Immature natural killer cell (primary cell): Measurements from ENCODE around the gene SRD5A2. TPM values are rescaled to one million over a fixed set of nuclear protein-coding genes. Genes with fewer than 3 reads are reported as not detected.

ENCODE experiments used
- DNase-seq, 3 donors: peaks; one replicate each; pipeline ENCODE4 v3.0.0; 2022; ENCODE audit warnings: mixed read lengths in 1 of 3
- H3K27ac Mint-ChIP-seq, 6 donors: one replicate each; pipeline ENCODE4 v1.8.0; 2020; ENCODE audit warnings: mixed read lengths in 6 of 6, mild to moderate bottlenecking in 5 of 6, inconsistent platforms in 4 of 6, moderate library complexity in 3 of 6
- H3K27me3 Mint-ChIP-seq, 3 donors: one replicate each; pipeline ENCODE4 v1.8.0; 2020 to 2021; ENCODE audit warnings: low read depth in 3 of 3, mild to moderate bottlenecking in 3 of 3, mixed read lengths in 3 of 3, moderate library complexity in 3 of 3, inconsistent platforms in 1 of 3
- H3K36me3 Mint-ChIP-seq, 3 donors: one replicate each; pipeline ENCODE4 v1.8.0; 2020; ENCODE audit warnings: mixed read lengths in 3 of 3, inconsistent platforms in 2 of 3, mild to moderate bottlenecking in 2 of 3
- H3K4me1 Mint-ChIP-seq, 2 donors: one replicate each; pipeline ENCODE4 v1.8.0; 2020; ENCODE audit warnings: inconsistent platforms in 2 of 2, mild to moderate bottlenecking in 2 of 2, mixed read lengths in 2 of 2, moderate library complexity in 1 of 2
- H3K4me3 Mint-ChIP-seq, 5 donors: one replicate each; pipeline ENCODE4 v1.8.0; 2020; ENCODE audit warnings: mild to moderate bottlenecking in 5 of 5, mixed read lengths in 5 of 5, inconsistent platforms in 3 of 5, moderate library complexity in 3 of 5
- H3K9me3 Mint-ChIP-seq, 6 donors: one replicate each; pipeline ENCODE4 v1.8.0; 2020; ENCODE audit warnings: mild to moderate bottlenecking in 6 of 6, mixed read lengths in 6 of 6, inconsistent platforms in 4 of 6, moderate library complexity in 3 of 6
- polyA plus RNA-seq, 3 donors: library from polyadenylated mRNA; unstranded; fragments of 300-500 nt; fragmentation: Illumina TruSeq; gene quantifications; one replicate each; pipeline ENCODE4 v1.2.3, GENCODE V29; 2021

SRD5A2 gene
- polyA plus RNA-seq, 3 donors from 2014 or later: not detected

DNA sequence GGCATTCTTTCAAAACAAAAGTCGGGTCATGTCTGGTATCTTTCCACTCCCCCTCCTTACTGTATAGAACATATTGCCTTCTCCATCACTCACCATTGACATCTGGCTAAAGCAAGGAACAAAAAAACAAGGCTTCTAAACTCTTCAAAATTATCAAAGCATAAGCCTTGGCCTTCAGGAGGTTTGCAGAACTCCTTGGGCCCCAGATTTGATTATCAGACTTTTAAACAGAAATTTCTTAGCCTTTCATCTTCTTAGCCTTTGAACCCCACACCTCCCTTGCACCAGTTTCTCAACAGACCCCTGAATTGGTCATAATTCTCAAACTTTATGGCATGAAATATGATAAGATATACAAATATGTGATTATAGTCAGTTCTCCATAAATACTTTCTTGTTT, 106.4 kb downstream of the SRD5A2 start:
- Mint-ChIP-seq H3K36me3 (no peaks in the 10 kb centered on the region), H3K27me3 (peaks cover 1 to 6% (median 4%) of the 10 kb centered on the region in 3 donors), H3K4me3 (no peak overlapping the region), H3K9me3 (no peaks in the 10 kb centered on the region), H3K4me1 (no peaks in the 10 kb centered on the region), H3K27ac (no peak overlapping the region)
- no peak for DNase-seq

Other genes starting within 250 kb of the SRD5A2 start
- not detected for gene XDH, start 166.2 kb downstream of the SRD5A2 start, polyA plus RNA-seq